H1 (cell line): ENCODE measurements around the gene MUC4. TPM values are rescaled to one million over a fixed set of nuclear protein-coding genes. Genes with fewer than 3 reads are reported as not detected.

Experiments
- CHD7 ChIP-seq: fragments of 300-600 bp; sonication (generic); IDR thresholded peaks from 2 replicates; pipeline ENCODE4 v1.7.1; 2012; ENCODE audit warnings: low read length, moderate library complexity, mild to moderate bottlenecking, inconsistent platforms; ENCODE audit not compliant: insufficient replicate concordance
- RAD21 ChIP-seq, 2 experiments: IDR thresholded peaks in 1 of 2; conservative IDR thresholded peaks in 1 of 2; 2 replicates each; pipeline ENCODE4 v1.6.1; 2011; ENCODE audit warnings: low read depth in 2 of 2, low read length in 2 of 2, improper control_type of control experiment in 1 of 2, inconsistent platforms in 1 of 2, mild to moderate bottlenecking in 1 of 2, moderate library complexity in 1 of 2
- TEAD4 ChIP-seq: IDR thresholded peaks from 2 replicates; pipeline ENCODE4 v1.6.1; 2012; ENCODE audit warnings: low read depth, low read length, inconsistent platforms, mixed read lengths
- polyA plus RNA-seq, 7 experiments: library from polyadenylated mRNA; depleted of rRNA in 3 of 7; stranded (reverse) in 5 of 7; unstranded in 2 of 7; fragments of >200 nt in 5 of 7; fragments of 200-250 nt in 2 of 7; gene quantifications; 1 replicate in 5 of 7; 2 replicates in 1 of 7; 4 replicates in 1 of 7; pipeline versions ENCODE4 v1.2.1 to v1.2.3, GENCODE V29; 2011 to 2013; ENCODE audit warnings: missing spikeins in 2 of 7, mixed read lengths in 2 of 7
- total RNA-seq: library from RNA; stranded (reverse); fragmentation: NEBNext Ultra II Directional; extraction: Animal tissue kit (Norgen Biotek cat#: 25700); gene quantifications from 2 replicates; pipeline ENCODE4 v1.2.1, GENCODE V29; 2021

Gene MUC4
- total and polyA plus RNA-seq, 2 of the 8 experiments (the other 6 are each of a cell fraction or from before 2014, with no cell fraction given): 0.89 to 2.0 TPM

DNA sequence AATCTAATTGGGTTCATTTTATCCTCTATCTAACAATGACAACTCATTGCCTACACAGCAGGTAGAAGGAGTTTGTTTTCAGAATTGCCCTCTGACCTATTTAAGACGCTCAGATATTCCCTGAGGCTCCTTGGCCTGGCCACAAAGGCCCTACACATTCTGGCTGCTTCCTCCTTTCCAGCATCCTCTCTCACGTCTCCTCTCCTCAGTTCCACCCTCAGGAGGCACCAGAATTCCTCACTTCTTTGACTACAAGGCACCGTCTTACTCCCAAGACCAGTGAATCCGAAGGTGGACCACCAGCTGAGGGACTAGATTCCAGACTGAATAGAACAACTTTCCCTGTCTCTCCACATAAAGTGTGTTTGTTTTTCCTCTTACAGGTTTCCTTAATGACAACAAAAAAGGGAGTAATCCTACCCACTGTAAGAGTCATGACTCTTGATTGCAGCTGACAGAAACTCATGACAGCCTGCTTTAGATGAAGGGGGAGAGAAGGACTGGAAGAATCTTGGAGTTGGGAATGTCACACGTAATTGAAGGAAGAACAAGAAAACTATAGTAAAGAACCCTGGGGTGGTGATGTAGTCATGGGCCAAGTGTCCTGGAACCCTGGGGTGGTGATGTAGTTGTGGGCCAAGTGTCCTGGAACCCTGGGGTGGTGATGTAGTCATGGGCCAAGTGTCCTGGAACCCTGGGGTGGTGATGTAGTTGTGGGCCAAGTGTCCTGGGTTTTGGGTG, 112.9 kb downstream of the MUC4 start (continued):
- TF ChIP-seq CHD7: no peak
- TF ChIP-seq RAD21 (IDR thresholded peaks at IDR 0.05 in 1 of 2, conservative IDR thresholded peaks at IDR 0.05 in 1 of 2; ENCODE audit: low read depth in 2 of 2, low read length in 2 of 2): peak in 1 of 2 experiments; percentile 13; a peak in 1 of 4 replicates
- TF ChIP-seq TEAD4: peak; percentile 28; the same call in 1 of the 2 replicates
- TF ChIP-seq, all 59 proteins: peak for 2
